ENCODE measurements around the gene LARGE1. TPM values are rescaled to one million over a fixed set of nuclear protein-coding genes. Genes with fewer than 3 reads are reported as not detected.

Gene LARGE1
- total RNA-seq, 1 experiment from 2014 or later = 23.5 TPM

DNA sequence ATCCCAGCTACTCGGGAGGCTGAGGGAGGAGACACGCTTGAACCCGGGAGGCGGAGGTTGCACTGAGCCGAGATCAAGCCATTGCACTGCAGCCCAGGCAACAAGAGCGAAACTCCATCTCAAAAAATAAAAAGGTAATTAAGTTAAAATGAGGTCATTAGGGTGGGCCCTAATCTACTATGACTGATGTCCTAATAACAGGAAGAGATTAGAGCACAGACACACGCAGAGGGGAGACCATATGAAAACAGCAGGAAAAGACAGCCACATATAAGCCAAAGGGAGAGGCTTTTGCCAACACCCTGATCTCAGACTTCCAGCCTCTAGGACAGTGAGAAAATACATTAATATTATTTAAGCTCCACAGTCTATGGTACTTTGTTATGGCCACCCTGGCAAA is 17.3 kb downstream of the LARGE1 start:
- Histone ChIP-seq H3K4me3 (no peak overlapping the region), H3K4me1 (no peaks in the 10 kb centered on the region), H3K27me3 (no peaks in the 10 kb centered on the region), H3K36me3 (no peaks in the 10 kb centered on the region), H3K9me3 (replicated peaks) (no peaks in the 10 kb centered on the region), H3K27ac (no peak overlapping the region)
- DNase-seq = no peak

DNA sequence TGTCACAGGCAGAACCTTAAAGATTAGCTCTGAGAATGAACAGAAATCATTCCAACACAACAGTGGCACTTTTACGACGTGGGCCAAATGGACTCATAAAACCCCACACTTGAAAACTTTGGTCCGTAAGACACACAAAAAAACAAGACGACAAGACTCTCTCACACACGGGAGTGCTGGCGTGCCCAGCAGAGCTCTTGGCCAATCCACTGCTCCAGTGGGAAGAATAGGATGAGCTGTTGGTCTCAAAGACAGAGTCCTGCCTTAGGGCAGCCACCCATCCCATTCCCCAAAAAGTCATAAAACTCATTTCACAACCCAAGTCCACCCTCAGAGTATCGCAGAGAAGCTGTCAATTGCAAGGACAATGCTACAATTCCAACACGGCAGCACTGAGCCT is 18.2 kb downstream of the LARGE1 start:
- H3K27me3 ChIP-seq = no peaks in the 10 kb centered on the region
- no peak overlapping the region for H3K27ac ChIP-seq
- H3K4me1 ChIP-seq = no peaks in the 10 kb centered on the region
- no peaks in the 10 kb centered on the region for H3K9me3 ChIP-seq (replicated peaks)
- H3K36me3 ChIP-seq = no peaks in the 10 kb centered on the region
- DNase-seq = no peak
- H3K4me3 ChIP-seq = no peak overlapping the region

DNA sequence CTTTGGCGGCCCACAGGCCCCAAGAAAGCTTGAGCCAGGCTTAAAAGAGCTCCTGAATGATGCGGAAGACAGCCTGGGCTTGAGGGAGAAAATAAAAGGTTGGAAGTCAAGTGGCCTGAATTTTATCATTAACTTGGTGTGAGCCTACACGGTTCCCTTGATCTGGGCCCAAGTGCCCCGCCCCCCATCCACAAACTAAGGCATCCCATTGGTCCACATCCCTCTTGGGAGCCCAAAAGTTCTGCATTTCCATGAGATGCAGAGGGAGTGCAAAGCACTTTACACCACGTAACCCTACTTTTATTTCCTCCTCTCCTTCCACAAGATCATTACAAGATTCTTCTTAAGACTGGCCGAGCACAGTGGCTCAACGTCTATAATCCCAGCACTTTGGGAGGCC is 22.2 kb downstream of the LARGE1 start:
- Histone ChIP-seq H3K27ac (no peak overlapping the region), H3K4me3 (no peak overlapping the region), H3K9me3 (replicated peaks) (no peaks in the 10 kb centered on the region), H3K27me3 (no peaks in the 10 kb centered on the region), H3K36me3 (no peaks in the 10 kb centered on the region), H3K4me1 (no peaks in the 10 kb centered on the region)
- DNase-seq = no peak

- no peak overlapping the region for H3K27ac ChIP-seq
- DNase-seq = no peak
These were observed 22.8 kb downstream of the LARGE1 start for GRCh38 chr22:33897448-33897835.

GRCh38 chr22:33896575-33897447 is 23.5 kb downstream of the LARGE1 start:
- no peak for DNase-seq
- no peaks in the 10 kb centered on the region for H3K9me3 ChIP-seq (replicated peaks)
- H3K27ac ChIP-seq = no peak overlapping the region
- no peaks in the 10 kb centered on the region for H3K36me3 ChIP-seq
- H3K4me3 ChIP-seq = no peak overlapping the region
- H3K4me1 ChIP-seq = no peaks in the 10 kb centered on the region
- H3K27me3 ChIP-seq = no peaks in the 10 kb centered on the region

More at GRCh38 chr22:33897448-33897835, 22.8 kb downstream of the LARGE1 start:
- Histone ChIP-seq H3K4me3 (no peak overlapping the region), H3K27me3 (no peaks in the 10 kb centered on the region), H3K9me3 (replicated peaks) (no peaks in the 10 kb centered on the region), H3K4me1 (no peaks in the 10 kb centered on the region), H3K36me3 (no peaks in the 10 kb centered on the region)

GRCh38 chr22:33896154-33896553 is 24.1 kb downstream of the LARGE1 start:
- Histone ChIP-seq H3K4me3 (no peak overlapping the region), H3K27me3 (no peaks in the 10 kb centered on the region), H3K9me3 (replicated peaks) (no peaks in the 10 kb centered on the region), H3K27ac (no peak overlapping the region), H3K4me1 (no peaks in the 10 kb centered on the region), H3K36me3 (no peaks in the 10 kb centered on the region)
- no peak for DNase-seq

- no peaks in the 10 kb centered on the region for H3K9me3 ChIP-seq (replicated peaks)
- no peak overlapping the region for H3K27ac ChIP-seq
- DNase-seq = no peak
- no peaks in the 10 kb centered on the region for H3K36me3 ChIP-seq
- no peaks in the 10 kb centered on the region for H3K27me3 ChIP-seq
- H3K4me1 ChIP-seq = no peaks in the 10 kb centered on the region
- no peak overlapping the region for H3K4me3 ChIP-seq
These were observed 24.8 kb downstream of the LARGE1 start for GRCh38 chr22:33895444-33895843.

GRCh38 chr22:33894515-33894914 is 25.8 kb downstream of the LARGE1 start:
- DNase-seq = no peak
- no peaks in the 10 kb centered on the region for H3K4me1 ChIP-seq
- no peak overlapping the region for H3K27ac ChIP-seq
- H3K27me3 ChIP-seq = no peaks in the 10 kb centered on the region
- H3K9me3 ChIP-seq (replicated peaks) = no peaks in the 10 kb centered on the region
- no peaks in the 10 kb centered on the region for H3K36me3 ChIP-seq
- no peak overlapping the region for H3K4me3 ChIP-seq

- Histone ChIP-seq H3K36me3 (no peaks in the 10 kb centered on the region), H3K4me3 (no peak overlapping the region), H3K27ac (no peak overlapping the region), H3K9me3 (replicated peaks) (no peaks in the 10 kb centered on the region), H3K27me3 (no peaks in the 10 kb centered on the region), H3K4me1 (no peaks in the 10 kb centered on the region)
- DNase-seq = no peak
These were observed 26.2 kb downstream of the LARGE1 start for GRCh38 chr22:33894036-33894435.

DNA sequence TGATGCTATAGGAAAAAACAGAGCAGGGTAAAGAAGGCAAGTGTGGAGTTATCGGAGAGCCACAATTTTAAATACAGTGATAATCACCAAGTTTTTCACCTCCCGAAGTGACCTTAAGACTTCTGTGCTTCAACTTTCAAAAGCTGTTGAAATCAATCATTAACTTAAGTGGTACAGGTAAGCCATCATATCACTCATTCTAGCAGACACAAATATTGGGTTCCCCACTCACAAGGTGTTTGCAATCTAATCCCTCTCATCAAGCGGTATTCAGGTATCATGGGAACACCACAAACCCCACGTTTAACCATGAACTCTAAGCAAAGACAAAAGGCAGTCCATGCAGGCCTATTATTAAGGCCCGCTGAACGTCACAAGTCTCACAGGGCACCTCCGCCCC is 26.8 kb downstream of the LARGE1 start:
- H3K9me3 ChIP-seq (replicated peaks) = no peaks in the 10 kb centered on the region
- H3K27me3 ChIP-seq = no peaks in the 10 kb centered on the region
- H3K4me1 ChIP-seq = no peaks in the 10 kb centered on the region
- no peak for DNase-seq
- no peak overlapping the region for H3K27ac ChIP-seq
- no peaks in the 10 kb centered on the region for H3K36me3 ChIP-seq
- H3K4me3 ChIP-seq = no peak overlapping the region

DNA sequence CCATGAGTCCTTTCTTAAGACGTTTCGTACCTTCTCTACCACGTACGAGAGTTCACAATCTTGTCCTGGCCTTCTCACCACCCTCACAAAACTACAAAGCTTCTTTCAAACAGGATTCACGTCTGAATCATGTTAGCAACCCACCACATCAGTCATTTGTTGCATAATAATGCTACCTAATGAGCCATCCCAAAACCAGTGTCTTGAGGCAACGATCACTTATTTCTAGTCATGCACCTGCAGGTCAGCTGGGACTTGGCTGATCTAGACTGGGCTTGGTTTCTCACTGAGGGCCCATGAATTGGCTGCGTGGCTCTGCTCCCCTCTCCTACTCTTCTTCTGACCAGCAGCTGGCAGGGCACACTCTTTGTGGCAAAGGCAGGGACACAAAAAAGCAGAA is 28.3 kb downstream of the LARGE1 start:
- Histone ChIP-seq H3K9me3 (replicated peaks) (no peaks in the 10 kb centered on the region), H3K4me1 (no peaks in the 10 kb centered on the region), H3K4me3 (no peak overlapping the region), H3K27ac (no peak overlapping the region), H3K36me3 (no peaks in the 10 kb centered on the region), H3K27me3 (no peaks in the 10 kb centered on the region)
- DNase-seq = no peak

- Histone ChIP-seq H3K9me3 (replicated peaks) (no peaks in the 10 kb centered on the region), H3K36me3 (no peaks in the 10 kb centered on the region), H3K4me3 (no peak overlapping the region), H3K27ac (no peak overlapping the region), H3K4me1 (no peaks in the 10 kb centered on the region), H3K27me3 (no peaks in the 10 kb centered on the region)
- DNase-seq = no peak
These were observed 28.8 kb downstream of the LARGE1 start for GRCh38 chr22:33891455-33891854.

GRCh38 chr22:33889748-33890147 is 30.5 kb downstream of the LARGE1 start:
- Histone ChIP-seq H3K4me1 (peaks cover 3% of the 10 kb centered on the region), H3K36me3 (no peaks in the 10 kb centered on the region), H3K27me3 (no peaks in the 10 kb centered on the region)

DNA sequence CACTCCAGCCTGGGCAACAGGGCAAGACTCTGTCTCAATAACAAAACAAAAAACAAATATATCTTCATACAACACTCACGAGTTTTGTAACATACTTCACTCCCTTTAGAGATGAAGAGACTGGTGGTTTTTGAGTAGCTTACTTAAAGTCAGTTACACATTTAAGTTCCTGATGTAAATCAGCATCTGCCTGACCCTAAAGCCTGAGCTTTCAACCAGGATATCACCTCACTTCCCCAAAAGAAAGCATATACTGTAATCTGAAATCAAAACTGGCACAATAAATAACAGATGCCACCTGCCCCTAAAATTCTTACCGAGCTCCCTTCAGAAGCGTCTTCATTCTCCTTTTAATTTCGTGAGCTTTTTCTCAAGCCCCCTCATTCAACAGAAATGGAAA is 31.5 kb downstream of the LARGE1 start:
- Histone ChIP-seq H3K27ac (no peak overlapping the region), H3K27me3 (no peaks in the 10 kb centered on the region), H3K9me3 (replicated peaks) (no peaks in the 10 kb centered on the region), H3K36me3 (no peaks in the 10 kb centered on the region), H3K4me1 (peaks cover 10% of the 10 kb centered on the region), H3K4me3 (no peak overlapping the region)
- DNase-seq = no peak

More at GRCh38 chr22:33889748-33890147, 30.5 kb downstream of the LARGE1 start:
- Histone ChIP-seq H3K9me3 (replicated peaks) (no peaks in the 10 kb centered on the region), H3K4me3 (no peak overlapping the region), H3K27ac (no peak overlapping the region)
- DNase-seq = no peak

DNA sequence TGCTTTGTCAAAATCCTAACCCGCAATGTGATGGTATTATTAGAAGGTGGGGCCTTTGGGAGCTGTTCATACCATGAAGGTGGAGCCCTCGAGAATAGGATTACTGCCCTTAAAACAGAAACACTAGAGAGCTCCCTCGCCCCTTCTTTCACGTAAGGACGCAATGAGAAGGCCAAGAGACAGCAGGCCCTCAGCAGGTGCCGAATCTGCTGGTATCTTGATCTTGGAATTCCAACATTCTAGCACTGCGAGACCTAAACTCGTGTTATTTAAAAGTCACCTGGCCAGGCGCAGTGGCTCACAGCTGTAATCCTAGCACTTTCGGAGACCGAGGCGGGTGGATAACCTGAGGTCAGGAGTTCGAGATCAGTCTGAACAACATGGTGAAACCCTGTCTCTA is 33.1 kb downstream of the LARGE1 start:
- Histone ChIP-seq H3K9me3 (replicated peaks) (no peaks in the 10 kb centered on the region), H3K4me1 (peaks cover 18% of the 10 kb centered on the region), H3K4me3 (no peak overlapping the region), H3K36me3 (no peaks in the 10 kb centered on the region), H3K27ac (no peak overlapping the region), H3K27me3 (no peaks in the 10 kb centered on the region)
- DNase-seq = no peak

DNA sequence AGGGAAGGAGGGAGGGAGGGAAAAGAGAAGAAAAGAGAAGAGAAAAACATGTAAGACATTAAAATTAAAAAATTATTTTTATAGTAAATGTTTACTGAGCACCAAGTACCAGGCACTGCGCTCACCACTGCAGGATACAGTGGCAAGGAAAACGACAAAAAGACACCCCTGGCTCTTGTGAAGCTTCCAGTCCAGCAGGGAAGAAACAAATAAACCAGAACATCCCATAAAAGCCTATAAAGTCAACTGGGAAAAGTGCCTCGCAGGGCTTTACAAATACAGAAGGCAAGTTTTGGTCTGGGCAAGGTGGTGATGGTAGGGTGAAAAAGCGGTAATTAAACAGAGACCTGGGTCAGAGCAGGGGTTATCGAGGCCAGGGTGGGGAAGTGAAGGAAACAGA is 33.6 kb downstream of the LARGE1 start:
- Histone ChIP-seq H3K27me3 (no peaks in the 10 kb centered on the region), H3K27ac (no peak overlapping the region), H3K9me3 (replicated peaks) (no peaks in the 10 kb centered on the region), H3K4me1 (peaks cover 18% of the 10 kb centered on the region), H3K4me3 (no peak overlapping the region), H3K36me3 (no peaks in the 10 kb centered on the region)
- DNase-seq = no peak

All from SJCRH30 (cell line).